MM.1S (cell line): ENCODE measurements around the gene SLC37A3.

Experiments used
- CTCF ChIP-seq: fragments of 300-600 bp; sonication (generic); IDR thresholded peaks from 2 replicates; pipeline ENCODE4 v1.5.1; 2016; ENCODE audit warnings: antibody characterized with exemption, low read length, mixed read lengths
- EZH2 ChIP-seq: fragments of 300-600 bp; sonication (generic); optimal IDR thresholded peaks from 2 replicates; pipeline ENCODE3; 2017; ENCODE audit warnings: low read depth, mild to moderate bottlenecking, antibody characterized with exemption, low read length, mixed read lengths

DNA sequence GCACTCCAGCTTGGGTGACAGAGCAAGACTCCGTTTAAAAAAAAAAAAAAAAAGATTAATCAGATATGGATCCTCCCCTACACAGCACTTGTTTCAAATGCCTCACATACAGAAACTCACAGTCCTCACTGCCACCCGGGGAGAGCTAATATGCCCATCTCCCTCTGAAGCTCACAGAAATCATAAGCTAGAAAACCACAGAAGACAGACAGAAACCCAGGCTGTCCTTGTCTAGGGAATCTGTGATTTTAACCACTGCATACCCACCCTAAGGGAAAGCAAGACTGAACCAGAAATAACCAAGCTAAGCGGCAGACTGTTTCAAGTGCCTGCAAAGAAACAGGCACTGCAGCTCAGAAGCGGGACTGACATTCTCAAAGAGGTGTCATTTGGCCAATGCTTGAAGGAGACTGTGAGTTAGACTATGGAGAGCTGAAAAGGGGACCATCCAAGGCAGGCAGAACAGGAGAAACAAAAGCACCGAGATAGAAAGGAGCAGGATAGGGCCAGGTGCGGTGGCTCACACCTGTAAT is 37.6 kb downstream of the SLC37A3 start:
- TF ChIP-seq CTCF, result no peak
- no peak for TF ChIP-seq EZH2
